ENCODE results near the gene SLC6A13.

DNA sequence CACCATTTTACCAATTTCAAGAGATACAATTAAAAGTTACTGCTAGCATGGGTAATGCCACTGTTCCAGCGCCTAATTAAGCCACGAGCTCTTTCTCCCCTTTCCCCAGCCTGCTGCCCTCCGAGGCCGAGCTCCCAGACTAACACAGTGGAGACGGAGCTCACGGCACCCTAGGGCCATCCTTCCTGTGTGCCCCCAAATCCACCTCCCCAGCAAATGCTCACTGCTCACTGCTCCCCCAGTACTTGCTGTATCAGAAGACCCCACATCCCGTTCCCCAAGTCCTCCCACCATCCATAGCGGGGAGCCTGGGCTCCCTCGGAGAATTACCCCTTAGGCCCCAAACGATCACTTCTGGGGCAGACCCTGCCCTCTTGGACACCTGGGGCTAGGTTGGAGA, 91.4 kb downstream of the SLC6A13 start:
- TF ChIP-seq, protein P1, sequence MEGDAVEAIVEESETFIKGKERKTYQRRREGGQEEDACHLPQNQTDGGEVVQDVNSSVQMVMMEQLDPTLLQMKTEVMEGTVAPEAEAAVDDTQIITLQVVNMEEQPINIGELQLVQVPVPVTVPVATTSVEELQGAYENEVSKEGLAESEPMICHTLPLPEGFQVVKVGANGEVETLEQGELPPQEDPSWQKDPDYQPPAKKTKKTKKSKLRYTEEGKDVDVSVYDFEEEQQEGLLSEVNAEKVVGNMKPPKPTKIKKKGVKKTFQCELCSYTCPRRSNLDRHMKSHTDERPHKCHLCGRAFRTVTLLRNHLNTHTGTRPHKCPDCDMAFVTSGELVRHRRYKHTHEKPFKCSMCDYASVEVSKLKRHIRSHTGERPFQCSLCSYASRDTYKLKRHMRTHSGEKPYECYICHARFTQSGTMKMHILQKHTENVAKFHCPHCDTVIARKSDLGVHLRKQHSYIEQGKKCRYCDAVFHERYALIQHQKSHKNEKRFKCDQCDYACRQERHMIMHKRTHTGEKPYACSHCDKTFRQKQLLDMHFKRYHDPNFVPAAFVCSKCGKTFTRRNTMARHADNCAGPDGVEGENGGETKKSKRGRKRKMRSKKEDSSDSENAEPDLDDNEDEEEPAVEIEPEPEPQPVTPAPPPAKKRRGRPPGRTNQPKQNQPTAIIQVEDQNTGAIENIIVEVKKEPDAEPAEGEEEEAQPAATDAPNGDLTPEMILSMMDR (optimal IDR thresholded peaks at IDR 0.05 in 1 of 3, IDR thresholded peaks at IDR 0.05 in 1 of 3, conservative IDR thresholded peaks at IDR 0.05 in 1 of 3; ENCODE audit: extremely low read depth in 1 of 3, insufficient read depth in 2 of 3, low read length in 3 of 3) = no peak
- no peak for TF ChIP-seq EZH2 (IDR thresholded peaks at IDR 0.05; ENCODE audit: low read length)

Data from keratinocyte (primary cell).